Activated effector memory CD4-positive, alpha-beta T cell treated with Interleukin-2 at 50 U/mL for 16 hours (primary cell): Measurements from ENCODE around the gene APBA2.
A peak's percentile ranks its signal among the peaks of the same experiment; 100 is the strongest.

Experiments used
- DNase-seq: peaks from one replicate; pipeline ENCODE4 v3.0.0-alpha.2; 2020

APBA2 gene

GRCh38 chr15:29127506-29128430 lies 242.0 kb downstream of the APBA2 start:
- no peak for DNase-seq

- DNase-seq: no peak
Measured at GRCh38 chr15:29128671-29129070, 242.9 kb downstream of the APBA2 start.

- DNase-seq: no peak
Measured at GRCh38 chr15:29129221-29129620, 243.4 kb downstream of the APBA2 start.

GRCh38 chr15:29129926-29130325 lies 244.2 kb downstream of the APBA2 start:
- DNase-seq: no peak

- DNase-seq: no peak
Measured at GRCh38 chr15:29130476-29130875, 244.7 kb downstream of the APBA2 start.

GRCh38 chr15:29130951-29131839 lies 245.4 kb downstream of the APBA2 start:
- no peak for DNase-seq

GRCh38 chr15:29131840-29132420 lies 246.2 kb downstream of the APBA2 start:
- no peak for DNase-seq

- no peak for DNase-seq
Measured at GRCh38 chr15:29132735-29133181, 247.0 kb downstream of the APBA2 start.

GRCh38 chr15:29133321-29133720 lies 247.5 kb downstream of the APBA2 start:
- no peak for DNase-seq

- DNase-seq: no peak
Measured at GRCh38 chr15:29133791-29134190, 248.0 kb downstream of the APBA2 start.

GRCh38 chr15:29134239-29134638 lies 248.5 kb downstream of the APBA2 start:
- no peak for DNase-seq

GRCh38 chr15:29134641-29135308 lies 249.0 kb downstream of the APBA2 start:
- DNase-seq: no peak

- DNase-seq: no peak
Measured at GRCh38 chr15:29135309-29135657, 249.5 kb downstream of the APBA2 start.

- DNase-seq: no peak
Measured at GRCh38 chr15:29135702-29136646, 250.2 kb downstream of the APBA2 start.

- no peak for DNase-seq
Measured at GRCh38 chr15:29138260-29138659, 252.5 kb downstream of the APBA2 start.

GRCh38 chr15:29139072-29139471 lies 253.3 kb downstream of the APBA2 start:
- no peak for DNase-seq

- DNase-seq: peak; percentile 29
Measured at GRCh38 chr15:29139540-29140459, 254.0 kb downstream of the APBA2 start.

GRCh38 chr15:29140475-29141307 lies 254.9 kb downstream of the APBA2 start:
- no peak for DNase-seq
